Left ventricle myocardium superior (tissue), 1 donor: Measurements from ENCODE around the gene PCDHB2. TPM values are rescaled to one million over a fixed set of nuclear protein-coding genes. Genes with fewer than 3 reads are reported as not detected.
"Not testable (repeated sequence)": the region's sequence is repeated elsewhere in the genome, so short reads cannot be mapped to it uniquely, and the experiment has no call there.

ENCODE experiments used
- ATAC-seq: fragments of 200-7000 bp; cut with Tn5 transposase; one replicate; pipeline ENCODE4 v1.9.1; 2020; ENCODE audit warnings: mild to moderate bottlenecking, moderate library complexity
- DNase-seq: peaks from one replicate; pipeline ENCODE4 v3.0.0-alpha.2; 2020
- intact Hi-C: fragments of 100-400 bp; cut with micrococcal nuclease; formaldehyde crosslinking; loops from one replicate; pipeline ENCODE4 v1.11.0; 2022
- long read RNA-seq: library from polyadenylated mRNA; unstranded; transcript quantifications from one replicate; pipeline ENCODE4 v2.0.0, GENCODE V29; 2021
- total RNA-seq: library from RNA; stranded (reverse); fragmentation: NEBNext Ultra II Directional; extraction: Animal tissue kit (Norgen Biotek cat#: 25700); gene quantifications from one replicate; pipeline ENCODE4 v1.2.1, GENCODE V29; 2021
- donor health status: DM: no; HTN: yes; CAD: no; lungs with severe emphysema.

Gene PCDHB2
- 2.2 TPM for total RNA-seq
- long read RNA-seq, full-length matches to known transcripts, result 2 of 2 reads
- long read RNA-seq, partial matches to known transcripts, result 0 of 2 reads
- long read RNA-seq, other reads (novel, unspliced or antisense), result 0 of 2 reads

- ATAC-seq (peak; percentile 62), DNase-seq (peak; percentile 41)
- intact Hi-C loops, result no loop called here
Observed at GRCh38 chr5:141094481-141095262, at the start of gene PCDHB2. TSS of gene PCDHB2 (plus strand) at chr5:141094615. CDS start at chr5:141094791, 176 bp downstream.

DNA sequence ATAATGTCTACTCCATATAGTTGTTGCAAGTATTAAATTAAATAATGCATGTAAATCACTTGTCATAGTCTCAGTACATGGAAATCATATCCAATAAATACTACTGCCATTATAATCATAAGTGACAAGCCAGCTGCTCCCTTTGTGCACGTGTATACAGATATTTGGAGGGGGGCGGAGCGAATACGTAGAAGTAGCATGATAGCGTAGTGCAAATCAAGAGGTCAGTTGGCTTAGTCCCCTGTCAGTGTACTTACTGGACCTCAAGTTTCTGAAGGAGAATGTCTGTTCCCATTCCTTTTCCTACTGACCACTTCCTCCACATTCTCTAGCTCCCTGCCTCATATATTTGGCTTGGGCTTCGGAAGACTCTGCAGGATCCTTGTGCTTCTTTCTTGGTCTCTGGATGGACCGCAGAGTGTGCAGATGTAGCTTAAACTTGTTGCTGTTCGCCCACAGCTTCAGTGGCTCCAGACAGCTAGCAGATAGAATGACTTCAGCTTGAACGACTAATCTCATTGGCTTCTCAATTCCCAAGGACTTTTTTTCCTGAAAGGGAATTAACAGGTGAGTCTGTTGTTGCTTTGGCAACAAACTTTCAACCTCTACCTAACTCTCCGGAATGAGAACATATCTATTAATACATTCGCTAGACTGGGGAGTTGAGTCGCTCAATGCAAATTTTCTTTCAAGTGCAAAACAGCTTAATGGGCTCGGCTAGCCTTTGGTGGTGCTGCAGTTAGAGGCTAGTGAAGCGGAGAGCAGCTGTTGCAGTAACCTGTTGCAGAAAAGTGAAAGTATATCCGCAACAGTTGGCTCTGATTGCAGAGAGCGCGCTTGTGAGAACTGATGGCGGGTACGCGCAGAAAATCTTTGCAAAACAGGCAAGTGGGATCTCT is 43.5 kb upstream of the PCDHB2 start, which contains the start of gene PCDHB1:
Gene PCDHB1 (plus strand): TSS at position 753 of the 899 bp plus-strand sequence. CDS start 97 bp downstream, at position 850.
- intact Hi-C loops, result no loop called here
- DNase-seq (no peak), ATAC-seq (no peak)

GRCh38 chr5:141051521-141051866 is 42.9 kb upstream of the PCDHB2 start:
- intact Hi-C loops, result no loop called here
- no peak for ATAC-seq

DNA sequence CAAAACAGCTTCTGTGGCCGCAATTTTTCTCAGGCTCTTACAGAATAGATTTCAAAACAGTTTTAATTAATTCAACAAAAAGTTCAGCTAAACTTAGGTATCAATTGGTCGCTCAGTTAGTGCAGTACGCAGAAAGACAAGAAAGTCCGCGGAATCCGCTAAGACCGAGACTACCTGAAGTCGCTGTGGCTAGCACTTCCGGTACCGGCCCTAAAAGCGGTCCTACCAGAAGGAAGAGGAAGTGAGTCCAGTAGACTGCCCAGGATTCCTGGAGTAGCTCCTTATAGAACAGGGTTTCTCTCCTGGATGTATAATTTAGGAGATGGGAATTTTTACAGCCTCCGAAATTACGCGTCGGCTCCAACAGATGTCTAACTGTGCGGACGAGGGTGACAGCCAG is 16.6 kb upstream of the PCDHB2 start:
- DNase-seq (no peak), ATAC-seq (no peak)
- intact Hi-C loops, result no loop called here

More at GRCh38 chr5:141051521-141051866, 42.9 kb upstream of the PCDHB2 start:
- DNase-seq, result no peak

DNA sequence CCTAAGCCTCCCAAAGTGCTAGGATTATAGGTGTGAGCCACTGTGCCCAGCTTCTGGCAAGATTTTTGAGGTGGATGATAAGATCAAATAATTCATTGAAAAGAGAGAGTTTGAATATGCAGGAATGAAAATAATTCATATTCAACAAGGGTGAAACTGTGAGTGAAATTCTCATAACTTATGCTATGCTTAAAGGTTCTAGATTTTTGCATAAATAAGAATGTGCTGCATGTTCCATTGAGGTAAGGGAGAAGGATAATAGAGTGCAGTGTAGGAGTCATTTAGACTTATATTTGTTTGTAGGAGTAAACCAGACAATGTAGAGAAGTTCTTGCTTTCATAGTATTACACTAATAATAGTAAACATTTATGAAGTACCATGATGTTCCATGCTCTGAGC is 12.2 kb upstream of the PCDHB2 start:
- intact Hi-C loops, result no loop called here

DNA sequence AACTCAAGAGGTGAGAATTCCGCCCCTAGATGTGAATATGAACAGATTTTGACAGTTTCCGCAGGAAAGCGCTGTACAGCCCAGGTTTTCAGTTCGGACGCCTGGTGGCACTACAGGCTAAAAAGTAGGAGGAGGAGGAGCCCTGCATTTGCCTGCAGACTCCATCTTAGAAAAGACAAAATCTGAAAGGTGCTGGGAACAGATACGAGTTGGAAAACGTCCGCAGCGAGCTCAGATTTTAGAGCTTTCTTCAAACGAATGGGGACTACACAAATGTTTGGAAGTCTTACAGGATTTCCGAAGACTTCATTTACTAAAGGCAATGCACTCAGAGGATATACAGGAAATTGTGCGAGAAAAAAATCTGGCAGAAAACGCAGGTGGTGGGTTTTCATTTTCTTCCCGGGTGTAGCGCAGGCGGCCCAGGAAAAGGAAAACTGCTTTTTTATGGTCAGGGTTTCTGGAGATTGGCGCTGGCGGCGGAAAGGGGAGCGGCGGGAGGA is 9.9 kb upstream of the PCDHB2 start:
- DNase-seq (no peak), ATAC-seq (peak; percentile 70)
- intact Hi-C loops, result no loop called here

More for the DNA sequence above, 12.2 kb upstream of the PCDHB2 start:
- DNase-seq (no peak), ATAC-seq (no peak)

- ATAC-seq (no peak), DNase-seq (no peak)
- intact Hi-C loops, result no loop called here
Observed at GRCh38 chr5:141095263-141095641, 837 bp downstream of the PCDHB2 start.

- intact Hi-C loops, result not testable (repeated sequence)
Observed at GRCh38 chr5:141096181-141096580, 1.8 kb downstream of the PCDHB2 start.

GRCh38 chr5:141096586-141096985 is 2.2 kb downstream of the PCDHB2 start:
- intact Hi-C loops, DNase-seq, ATAC-seq: not testable (repeated sequence)

More at GRCh38 chr5:141096181-141096580, 1.8 kb downstream of the PCDHB2 start:
- DNase-seq, ATAC-seq: not testable (repeated sequence)

DNA sequence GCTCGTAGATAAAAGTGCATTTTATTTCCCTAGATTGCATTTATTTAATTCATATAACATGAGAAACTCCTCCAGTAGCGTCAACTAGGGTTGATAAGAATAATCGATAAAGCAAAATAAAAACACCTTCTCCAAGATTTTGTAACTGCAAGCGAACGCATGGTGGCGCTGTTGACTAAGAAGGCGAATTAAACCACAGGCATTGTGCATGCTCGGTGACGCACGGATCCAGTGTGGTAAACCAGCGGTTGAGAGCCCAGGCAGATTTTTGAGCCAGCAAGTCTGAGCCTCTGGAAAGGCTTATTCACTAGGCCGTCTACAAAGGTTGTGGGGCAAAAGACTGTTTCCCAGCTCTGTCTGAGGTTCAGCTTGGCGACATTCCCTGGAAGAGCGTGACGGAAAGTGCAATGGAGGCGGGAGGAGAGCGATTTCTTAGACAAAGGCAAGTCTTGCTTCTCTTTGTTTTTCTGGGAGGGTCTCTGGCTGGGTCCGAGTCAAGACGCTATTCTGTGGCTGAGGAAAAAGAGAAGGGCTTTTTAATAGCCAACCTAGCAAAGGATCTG is 5.9 kb downstream of the PCDHB2 start, which contains the start of gene PCDHB3:
Gene PCDHB3 (plus strand): TSS at position 231 of the 563 bp plus-strand sequence. CDS start 177 bp downstream, at position 408.
- ATAC-seq, result peak; percentile 48
- peak; percentile 40 for DNase-seq
- intact Hi-C loops, result no loop called here

GRCh38 chr5:141101059-141101458 is 6.6 kb downstream of the PCDHB2 start:
- DNase-seq, result no peak
- no peak for ATAC-seq
- intact Hi-C loops, result no loop called here

DNA sequence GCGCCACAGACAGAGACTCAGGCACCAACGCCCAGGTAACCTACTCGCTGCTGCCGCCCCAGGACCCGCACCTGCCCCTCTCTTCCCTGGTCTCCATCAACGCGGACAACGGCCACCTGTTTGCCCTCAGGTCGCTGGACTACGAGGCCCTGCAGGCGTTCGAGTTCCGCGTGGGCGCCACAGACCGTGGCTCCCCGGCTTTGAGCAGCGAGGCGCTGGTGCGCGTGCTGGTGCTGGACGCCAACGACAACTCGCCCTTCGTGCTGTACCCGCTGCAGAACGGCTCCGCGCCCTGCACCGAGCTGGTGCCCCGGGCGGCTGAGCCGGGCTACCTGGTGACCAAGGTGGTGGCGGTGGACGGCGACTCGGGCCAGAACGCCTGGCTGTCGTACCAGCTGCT is 7.7 kb downstream of the PCDHB2 start:
- DNase-seq, intact Hi-C loops, ATAC-seq: not testable (repeated sequence)

DNA sequence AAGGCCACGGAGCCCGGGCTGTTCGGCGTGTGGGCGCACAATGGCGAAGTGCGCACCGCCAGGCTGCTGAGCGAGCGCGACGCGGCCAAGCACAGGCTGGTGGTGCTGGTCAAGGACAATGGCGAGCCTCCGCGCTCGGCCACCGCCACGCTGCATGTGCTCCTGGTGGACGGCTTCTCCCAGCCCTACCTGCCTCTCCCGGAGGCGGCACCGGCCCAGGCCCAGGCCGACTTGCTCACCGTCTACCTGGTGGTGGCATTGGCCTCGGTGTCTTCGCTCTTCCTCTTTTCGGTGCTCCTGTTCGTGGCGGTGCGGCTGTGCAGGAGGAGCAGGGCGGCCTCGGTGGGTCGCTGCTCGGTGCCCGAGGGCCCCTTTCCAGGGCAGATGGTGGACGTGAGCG is 8.1 kb downstream of the PCDHB2 start:
- DNase-seq, ATAC-seq, intact Hi-C loops: not testable (repeated sequence)

GRCh38 chr5:141105350-141105749 is 10.9 kb downstream of the PCDHB2 start:
- DNase-seq (no peak), ATAC-seq (no peak)
- intact Hi-C loops, result no loop called here

DNA sequence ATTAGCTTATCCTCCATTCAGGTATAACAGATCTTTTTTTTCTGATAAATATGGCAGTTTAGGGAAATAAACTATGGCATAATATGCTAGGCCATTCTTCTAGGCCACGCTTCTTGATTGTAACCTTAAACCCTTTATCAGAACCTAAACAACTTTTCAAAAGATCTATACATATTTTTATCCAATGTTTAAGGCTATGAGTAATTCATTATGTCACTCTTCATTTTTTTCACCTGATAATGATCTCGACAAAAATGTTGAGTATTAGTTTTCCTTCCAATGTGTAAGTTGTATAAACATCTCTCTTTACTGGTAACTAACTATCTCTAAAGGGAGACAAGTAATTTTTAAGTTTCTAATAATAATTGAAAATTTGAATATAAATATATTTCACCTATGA is 24.8 kb downstream of the PCDHB2 start:
- intact Hi-C loops, result no loop called here
- no peak for ATAC-seq

GRCh38 chr5:141121563-141121962 is 27.1 kb downstream of the PCDHB2 start, which contains the start of gene PCDHB4:
TSS of gene PCDHB4 (plus strand) at chr5:141121818. CDS start at chr5:141121999, 181 bp downstream.
- intact Hi-C loops, result no loop called here
- DNase-seq (no peak), ATAC-seq (no peak)

More for the DNA sequence above, 24.8 kb downstream of the PCDHB2 start:
- no peak for DNase-seq

GRCh38 chr5:141121985-141122384 is 27.6 kb downstream of the PCDHB2 start:
- ATAC-seq (no peak), DNase-seq (no peak)
- intact Hi-C loops, result no loop called here

DNA sequence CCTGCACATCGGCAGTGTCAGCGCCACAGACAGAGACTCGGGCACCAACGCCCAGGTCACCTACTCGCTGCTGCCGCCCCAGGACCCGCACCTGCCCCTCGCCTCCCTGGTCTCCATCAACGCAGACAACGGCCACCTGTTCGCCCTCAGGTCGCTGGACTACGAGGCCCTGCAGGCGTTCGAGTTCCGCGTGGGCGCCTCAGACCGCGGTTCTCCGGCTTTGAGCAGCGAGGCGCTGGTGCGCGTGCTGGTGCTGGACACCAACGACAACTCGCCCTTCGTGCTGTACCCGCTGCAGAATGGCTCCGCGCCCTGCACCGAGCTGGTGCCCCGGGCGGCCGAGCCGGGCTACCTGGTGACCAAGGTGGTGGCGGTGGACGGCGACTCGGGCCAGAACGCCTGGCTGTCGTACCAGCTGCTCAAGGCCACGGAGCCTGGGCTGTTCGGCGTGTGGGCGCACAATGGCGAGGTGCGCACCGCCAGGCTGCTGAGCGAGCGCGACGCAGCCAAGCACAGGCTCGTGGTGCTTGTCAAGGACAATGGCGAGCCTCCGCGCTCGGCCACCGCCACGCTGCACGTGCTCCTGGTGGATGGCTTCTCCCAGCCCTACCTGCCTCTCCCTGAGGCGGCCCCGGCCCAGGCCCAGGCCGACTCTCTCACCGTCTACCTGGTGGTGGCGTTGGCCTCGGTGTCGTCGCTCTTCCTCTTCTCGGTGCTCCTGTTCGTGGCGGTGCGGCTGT is 29.2 kb downstream of the PCDHB2 start:
- intact Hi-C loops, DNase-seq, ATAC-seq: not testable (repeated sequence)
